SU-DHL-6 (cell line): ENCODE measurements around the gene CENATAC.

ENCODE experiments used
- CTCF ChIP-seq: fragments of 200-600 bp; sonication (generic); IDR thresholded peaks from one replicate; pipeline ENCODE4 v1.5.1; 2017; ENCODE audit warnings: antibody characterized with exemption, mild to moderate bottlenecking, low read length, moderate library complexity; ENCODE audit not compliant: insufficient read depth, poor library complexity, severe bottlenecking
- EZH2phosphoT487 ChIP-seq: fragments of 200-600 bp; sonication (generic), shearing (Covaris generic); conservative IDR thresholded peaks from 2 replicates; pipeline ENCODE4 v1.6.1; 2018; ENCODE audit warnings: mild to moderate bottlenecking, antibody characterized with exemption, low read length, moderate library complexity, mixed read lengths

DNA sequence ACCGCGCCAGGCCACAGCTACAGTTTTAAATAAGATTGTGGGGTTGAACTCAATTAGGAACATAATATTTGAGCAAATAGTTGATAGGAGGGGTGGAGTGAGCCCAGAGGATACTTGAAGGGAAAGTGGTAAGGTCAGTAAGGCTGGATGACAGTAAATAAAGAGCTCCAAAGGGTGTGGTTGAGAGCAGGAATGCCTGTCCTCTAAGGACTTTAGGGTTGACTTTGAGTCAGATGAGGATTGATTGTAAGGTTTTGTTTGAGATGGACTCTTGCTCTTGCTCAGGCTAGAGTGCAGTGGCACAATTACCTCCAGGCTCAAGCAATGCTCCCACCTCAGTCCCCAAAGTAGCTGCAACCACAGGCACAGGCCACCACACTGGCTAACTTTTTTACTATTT, 24.0 kb upstream of the CENATAC start:
- TF ChIP-seq CTCF = no peak
- no peak for TF ChIP-seq EZH2phosphoT487
